GM12892 (cell line): Measurements from ENCODE around the gene SARM1. TPM values are rescaled to one million over a fixed set of nuclear protein-coding genes. Genes with fewer than 3 reads are reported as not detected.
A peak's percentile ranks its signal among the peaks of the same experiment; 100 is the strongest.

ENCODE experiments used
- DNase-seq: peaks from one replicate; pipeline ENCODE4 v3.0.0; 2011; ENCODE audit not compliant: insufficient read length
- FAIRE-seq: peaks from 2 replicates; lab custom pipeline; 2011; peaks lifted over from hg19 to GRCh38; lab: Jason Lieb, UNC
- POLR2A ChIP-seq: IDR thresholded peaks from 2 replicates; pipeline ENCODE4 v1.6.1; 2011; ENCODE audit warnings: low read depth, low read length, control low read depth
- POLR2AphosphoS5 ChIP-seq: IDR thresholded peaks from 2 replicates; pipeline ENCODE4 v1.6.1; 2011; ENCODE audit warnings: low read depth, low read length, control low read depth
- TAF1 ChIP-seq: IDR thresholded peaks from 2 replicates; pipeline ENCODE4 v1.6.1; 2011; ENCODE audit warnings: low read depth, mild to moderate bottlenecking, control low read depth, low read length, borderline replicate concordance
- polyA plus RNA-seq: library from polyadenylated mRNA; unstranded; fragments of >200 nt; gene quantifications from one replicate; pipeline ENCODE4 v1.2.1, GENCODE V29; 2012; ENCODE audit warnings: missing spikeins, inconsistent platforms; ENCODE audit not compliant: missing spikeins

SARM1 gene
- polyA plus RNA-seq, result 9.1 TPM

DNA sequence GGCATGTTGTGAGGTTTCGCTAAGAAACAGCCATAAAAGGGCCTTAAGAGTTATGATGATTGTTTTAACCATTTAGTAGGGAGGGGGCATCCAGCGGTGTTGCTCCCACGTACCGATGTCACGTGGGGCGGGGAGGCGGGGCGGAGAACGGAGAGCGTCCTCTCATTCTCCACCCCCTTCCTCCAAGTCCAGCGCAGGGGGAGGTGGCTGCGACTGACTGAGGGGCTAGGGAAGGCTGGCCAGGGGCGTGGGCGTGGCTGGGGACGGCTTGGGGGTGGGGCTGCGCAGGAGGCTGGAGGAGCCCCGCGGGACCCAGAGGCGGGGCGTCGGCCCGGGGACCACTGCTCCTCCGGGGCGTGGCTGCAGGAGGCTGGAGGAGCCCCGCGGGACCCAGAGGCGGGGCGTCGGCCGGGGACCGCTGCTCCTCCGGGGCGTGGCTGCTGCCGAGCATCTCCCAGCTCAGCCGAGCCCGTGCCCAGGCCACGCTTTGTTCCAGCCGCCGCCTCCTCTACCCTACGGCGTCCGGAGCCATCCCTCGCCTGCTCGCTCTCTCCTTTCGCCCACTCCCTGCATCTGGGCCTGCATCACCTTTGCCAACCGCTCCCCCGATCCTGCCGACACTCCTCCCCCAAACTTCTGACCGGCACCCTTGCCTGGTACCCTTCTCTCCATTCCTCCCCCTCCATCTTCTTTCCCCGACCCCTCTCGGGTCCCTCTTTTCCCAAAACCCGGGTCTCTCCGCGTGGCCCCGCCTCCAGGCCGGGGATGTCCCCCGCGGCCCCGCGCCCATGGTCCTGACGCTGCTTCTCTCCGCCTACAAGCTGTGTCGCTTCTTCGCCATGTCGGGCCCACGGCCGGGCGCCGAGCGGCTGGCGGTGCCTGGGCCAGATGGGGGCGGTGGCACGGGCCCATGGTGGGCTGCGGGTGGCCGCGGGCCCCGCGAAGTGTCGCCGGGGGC lies at the start of gene SARM1:
SARM1 (plus strand) TSS at position 450 of the 958 bp plus-strand sequence; CDS start at position 789, 339 bp downstream.
- TF ChIP-seq POLR2AphosphoS5 (no peak), POLR2A (peak; percentile 53; the same call in 1 of the 2 replicates)
- DNase-seq (peak; percentile 95), FAIRE-seq (peak; percentile 98)

DNA sequence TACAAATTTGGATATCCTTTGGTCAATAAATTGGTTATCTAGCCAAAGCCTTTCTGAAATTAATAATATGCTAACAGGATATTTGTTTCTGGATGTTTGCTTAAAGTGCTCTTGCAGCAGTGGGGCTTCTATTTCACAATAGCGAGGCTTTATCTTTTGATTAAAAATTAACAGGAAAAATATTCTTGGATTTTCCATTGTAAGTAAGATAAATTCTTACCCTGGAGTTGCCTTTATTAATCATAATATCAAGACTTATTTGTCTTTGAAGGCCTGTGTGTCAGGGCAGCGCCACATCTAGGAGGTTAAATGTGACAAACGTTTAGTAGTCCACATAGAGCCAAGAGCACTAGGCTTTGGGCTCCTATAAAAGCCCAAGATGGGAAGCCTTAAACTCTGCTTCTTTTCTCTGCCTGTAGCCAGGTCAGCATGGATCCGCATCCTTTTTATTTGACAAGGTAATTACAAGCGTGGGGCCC lies 47.2 kb upstream of the SARM1 start:
- no peak for DNase-seq
- FAIRE-seq, result no peak
- TF ChIP-seq TAF1 (no peak), POLR2AphosphoS5 (no peak), POLR2A (no peak)

- DNase-seq (no peak), FAIRE-seq (no peak)
- TF ChIP-seq POLR2A, result no peak
- no peak for TF ChIP-seq TAF1
- no peak for TF ChIP-seq POLR2AphosphoS5
Measured at GRCh38 chr17:28324781-28325180, 46.7 kb upstream of the SARM1 start.

GRCh38 chr17:28325211-28325610 lies 46.3 kb upstream of the SARM1 start:
- FAIRE-seq (no peak), DNase-seq (no peak)
- TF ChIP-seq POLR2AphosphoS5 (no peak), POLR2A (no peak), TAF1 (no peak)

GRCh38 chr17:28326114-28326513 lies 45.4 kb upstream of the SARM1 start:
- TF ChIP-seq TAF1 (no peak), POLR2AphosphoS5 (no peak), POLR2A (no peak)
- FAIRE-seq (no peak), DNase-seq (no peak)

- FAIRE-seq (peak; percentile 74), DNase-seq (no peak)
- TF ChIP-seq POLR2AphosphoS5, result no peak
- TF ChIP-seq POLR2A, result no peak
- TF ChIP-seq TAF1, result no peak
Measured at GRCh38 chr17:28327031-28327607, 44.4 kb upstream of the SARM1 start.

GRCh38 chr17:28327709-28328108 lies 43.8 kb upstream of the SARM1 start:
- DNase-seq, result no peak
- no peak for FAIRE-seq
- TF ChIP-seq POLR2AphosphoS5 (no peak), POLR2A (no peak), TAF1 (no peak)

GRCh38 chr17:28328325-28328724 lies 43.2 kb upstream of the SARM1 start:
- TF ChIP-seq POLR2AphosphoS5 (no peak), POLR2A (peak; percentile 34; the same call in 1 of the 2 replicates)
- no peak for DNase-seq
- FAIRE-seq, result no peak

DNA sequence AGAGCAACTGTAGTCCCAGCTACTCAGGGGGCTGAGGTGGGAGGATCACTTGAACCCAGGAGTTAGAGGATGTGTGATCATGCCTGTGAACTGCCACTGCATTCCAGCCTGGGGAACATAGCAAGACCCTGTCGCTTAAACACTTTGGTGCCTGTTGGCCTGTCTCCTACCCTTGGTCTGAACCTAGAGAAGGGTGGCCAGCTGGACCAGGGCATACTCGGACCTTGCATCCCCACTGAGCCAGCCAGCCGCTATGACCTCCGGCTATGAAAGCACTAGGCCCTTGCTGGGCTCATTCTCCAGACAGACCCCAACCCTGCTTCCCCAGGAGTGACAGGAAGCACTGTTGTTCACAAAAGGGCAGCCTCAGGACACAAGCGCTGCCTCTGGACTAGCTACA lies 40.8 kb upstream of the SARM1 start:
- TF ChIP-seq TAF1 (no peak), POLR2AphosphoS5 (peak; percentile 65)
- no peak for DNase-seq
- no peak for FAIRE-seq

GRCh38 chr17:28331891-28332420 lies 39.5 kb upstream of the SARM1 start:
- FAIRE-seq, result no peak
- no peak for DNase-seq
- TF ChIP-seq POLR2A (no peak), TAF1 (no peak), POLR2AphosphoS5 (no peak)

DNA sequence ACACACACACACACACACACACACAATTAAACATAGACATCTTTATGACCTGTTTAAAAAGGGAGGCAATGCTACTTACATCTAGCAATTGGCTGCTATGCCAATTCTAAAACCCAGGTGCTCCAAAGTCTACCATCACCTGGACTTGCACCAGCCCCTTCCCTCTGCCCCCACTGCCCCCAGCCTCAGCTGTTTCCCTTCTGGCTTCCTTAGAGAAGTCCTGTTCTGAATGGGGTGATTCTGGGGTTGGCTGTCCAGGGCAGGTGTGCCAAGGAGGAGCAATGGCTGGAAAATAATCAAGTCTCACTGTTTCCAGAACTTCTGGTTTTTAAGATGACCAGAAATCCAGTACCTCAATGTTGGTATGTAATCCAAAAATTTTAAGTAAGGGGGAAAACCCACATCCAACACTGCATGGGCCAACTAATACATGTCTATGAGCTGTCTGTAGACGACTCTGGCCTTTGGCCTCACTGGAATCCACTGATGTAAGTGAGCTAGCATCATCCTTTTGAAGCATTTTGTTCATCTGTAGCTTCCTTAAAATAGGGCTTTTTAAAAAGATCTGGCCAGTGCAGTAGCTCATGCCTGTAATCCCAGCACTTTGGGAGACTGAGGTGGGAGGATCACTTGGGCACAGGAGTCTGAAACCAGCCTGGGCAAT lies 38.3 kb upstream of the SARM1 start:
- TF ChIP-seq TAF1 (no peak), POLR2AphosphoS5 (no peak), POLR2A (no peak)
- FAIRE-seq, result no peak
- no peak for DNase-seq
